Germinal center (tissue), 1 donor: ENCODE data around the gene MYMK.

ENCODE experiments used
- DNase-seq: peaks from one replicate; pipeline ENCODE4 v3.0.0; 2012; ENCODE audit warnings: mixed read lengths, low spot score

Gene MYMK

GRCh38 chr9:133558191-133559126, 33.7 kb upstream of the MYMK start:
- peak; percentile 22 for DNase-seq

GRCh38 chr9:133557581-133557980, 32.8 kb upstream of the MYMK start:
- DNase-seq, result no peak

GRCh38 chr9:133556354-133556753, 31.6 kb upstream of the MYMK start:
- no peak for DNase-seq

- DNase-seq, result no peak
These were observed 30.0 kb upstream of the MYMK start for GRCh38 chr9:133554729-133555128.

- no peak for DNase-seq
These were observed 29.4 kb upstream of the MYMK start for GRCh38 chr9:133553973-133554713.

- no peak for DNase-seq
These were observed 28.4 kb upstream of the MYMK start for GRCh38 chr9:133553123-133553522.

GRCh38 chr9:133552236-133552635, 27.5 kb upstream of the MYMK start:
- DNase-seq, result no peak

GRCh38 chr9:133551446-133551845, 26.7 kb upstream of the MYMK start:
- DNase-seq, result no peak

- no peak for DNase-seq
These were observed 22.4 kb upstream of the MYMK start for GRCh38 chr9:133547116-133547515.

- no peak for DNase-seq
These were observed 21.5 kb upstream of the MYMK start for GRCh38 chr9:133546287-133546680.

GRCh38 chr9:133545494-133546286, 20.9 kb upstream of the MYMK start:
- no peak for DNase-seq

- DNase-seq, result no peak
These were observed 19.2 kb upstream of the MYMK start for GRCh38 chr9:133543772-133544467.

GRCh38 chr9:133542002-133542401, 17.2 kb upstream of the MYMK start:
- DNase-seq, result no peak

- DNase-seq, result no peak
These were observed 15.9 kb upstream of the MYMK start for GRCh38 chr9:133540698-133541025.

GRCh38 chr9:133539991-133540697, 15.4 kb upstream of the MYMK start:
- DNase-seq, result no peak

- DNase-seq, result no peak
These were observed 14.4 kb upstream of the MYMK start for GRCh38 chr9:133538851-133539833.

- DNase-seq, result no peak
These were observed 13.4 kb upstream of the MYMK start for GRCh38 chr9:133538176-133538575.

- no peak for DNase-seq
These were observed 12.5 kb upstream of the MYMK start for GRCh38 chr9:133537257-133537656.

- no peak for DNase-seq
These were observed 11.8 kb upstream of the MYMK start for GRCh38 chr9:133536536-133536935.

- DNase-seq, result no peak
These were observed 11.3 kb upstream of the MYMK start for GRCh38 chr9:133536080-133536479.
